GM12878 (cell line): ENCODE data around the gene LST1. TPM values are rescaled to one million over a fixed set of nuclear protein-coding genes. Genes with fewer than 3 reads are reported as not detected.

ENCODE experiments used
- ATAC-seq: fragments of 200-7000 bp; cut with Tn5 transposase; 3 replicates; pipeline ENCODE4 v1.9.1; 2020; ENCODE audit warnings: mild to moderate bottlenecking, moderate library complexity
- BruUV-seq: library from RNA; stranded (reverse); fragments of 400-500 nt; replicated peaks from 2 replicates; lab custom pipeline; 2021; lab: Mats Ljungman, UMichigan
- CTCF ChIA-PET: fragments of 300-600 bp; sonication (Branson Sonifier 250); formaldehyde crosslinking; extraction: SDS; loops from one replicate; lab custom pipeline; 2021; ENCODE audit warnings: inconsistent platforms; lab: Yijun Ruan, JAX
- POLR2A ChIA-PET: fragments of 350-600 bp; formaldehyde crosslinking; extraction: SDS; loops from one replicate; lab custom pipeline; 2021; ENCODE audit warnings: inconsistent platforms; lab: Charles Lee
- RAD21 ChIA-PET: fragments of 300-600 bp; sonication (Branson Sonifier 250); formaldehyde crosslinking; loops from one replicate; lab custom pipeline; 2023; ENCODE audit warnings: antibody characterized with exemption; ENCODE audit not compliant: unreplicated experiment; lab: Charles Lee
- SMC1A ChIA-PET: fragments of 300-600 bp; sonication (Branson Sonifier 250); formaldehyde crosslinking; loops from one replicate; lab custom pipeline; 2023; ENCODE audit not compliant: unreplicated experiment, uncharacterized antibody; lab: Charles Lee
- DNase-seq: peaks from one replicate; pipeline ENCODE4 v3.0.0-alpha.2; 2011; ENCODE audit warnings: low read depth, low spot score
- FAIRE-seq: peaks from 3 replicates; lab custom pipeline; 2011; peaks lifted over from hg19 to GRCh38; lab: Jason Lieb, UNC
- H2AFZ ChIP-seq: 2 replicates; pipeline ENCODE4 v1.6.0; 2011; ENCODE audit warnings: low read depth, low read length, control low read depth; ENCODE audit not compliant: control insufficient read depth
- H3K27ac ChIP-seq: 2 replicates; pipeline ENCODE4 v1.5.1; 2011; ENCODE audit warnings: control low read depth; ENCODE audit not compliant: control insufficient read depth, insufficient read depth
- H3K27me3 ChIP-seq, 2 experiments: replicated peaks in 1 of 2; 2 replicates each; pipeline versions ENCODE4 v1.6.0 to v1.6.1; 2011; ENCODE audit warnings: low read length in 1 of 2; ENCODE audit not compliant: control insufficient read depth in 2 of 2, insufficient read depth in 2 of 2
- H3K36me3 ChIP-seq, 2 experiments: 2 replicates each; pipeline ENCODE4 v1.5.1; 2011; ENCODE audit warnings: low read length in 1 of 2; ENCODE audit not compliant: control insufficient read depth in 2 of 2, insufficient read depth in 2 of 2
- H3K4me1 ChIP-seq: 2 replicates; pipeline ENCODE4 v1.6.1; 2011; ENCODE audit warnings: mild to moderate bottlenecking, low read length, moderate library complexity, mixed read lengths; ENCODE audit not compliant: control insufficient read depth, insufficient read depth
- H3K4me2 ChIP-seq: 2 replicates; pipeline ENCODE4 v1.6.0; 2011; ENCODE audit warnings: control low read depth; ENCODE audit not compliant: control insufficient read depth, insufficient read depth
- H3K4me3 ChIP-seq: fragments of 200-600 bp; sonication (generic); 2 replicates; pipeline ENCODE4 v1.5.1; 2016
- H3K79me2 ChIP-seq: 2 replicates; pipeline ENCODE4 v1.6.0; 2011; ENCODE audit warnings: low read length; ENCODE audit not compliant: control insufficient read depth, insufficient read depth
- H3K9ac ChIP-seq: 2 replicates; pipeline ENCODE4 v1.8.0; 2011; ENCODE audit warnings: low read length, control low read depth, mixed read lengths; ENCODE audit not compliant: control insufficient read depth, insufficient read depth
- H3K9me3 ChIP-seq: replicated peaks from 3 replicates; pipeline ENCODE4 v1.5.1; 2011; ENCODE audit warnings: mild to moderate bottlenecking, low read length; ENCODE audit not compliant: control insufficient read depth, insufficient read depth
- H4K20me1 ChIP-seq: 2 replicates; pipeline ENCODE4 v1.6.0; 2011; ENCODE audit not compliant: control insufficient read depth, insufficient read depth
- E4F1 ChIP-seq: fragments of 450-650 bp; IDR thresholded peaks from 2 replicates; pipeline ENCODE4 v1.6.1; 2018; ENCODE audit warnings: borderline replicate concordance, mild to moderate bottlenecking; ENCODE audit not compliant: partially characterized antibody
- ETV6 ChIP-seq, 2 experiments: fragments of 450-650 bp in 1 of 2; IDR thresholded peaks in 1 of 2; conservative IDR thresholded peaks in 1 of 2; 2 replicates each; pipeline ENCODE4 v1.6.1; 2014; ENCODE audit warnings: antibody characterized with exemption in 1 of 2, borderline replicate concordance in 1 of 2, low read depth in 1 of 2, mild to moderate bottlenecking in 1 of 2, moderate library complexity in 1 of 2
- HCFC1 ChIP-seq: fragments of 150-350 bp; IDR thresholded peaks from 2 replicates; pipeline ENCODE4 v1.6.1; 2014; ENCODE audit warnings: low read length
- POU2F2 ChIP-seq: IDR thresholded peaks from 3 replicates; pipeline ENCODE4 v1.6.1; 2011; ENCODE audit warnings: low read depth, mild to moderate bottlenecking, low read length, borderline replicate concordance
- RELA ChIP-seq: fragments of 450-650 bp; IDR thresholded peaks from 2 replicates; pipeline ENCODE4 v1.8.0; 2014; ENCODE audit warnings: borderline replicate concordance; ENCODE audit not compliant: partially characterized antibody
- RUNX3 ChIP-seq: IDR thresholded peaks from 2 replicates; pipeline ENCODE4 v1.6.1; 2012; ENCODE audit warnings: low read length, inconsistent platforms
- USF2 ChIP-seq: IDR thresholded peaks from 2 replicates; pipeline ENCODE4 v1.6.1; 2011; ENCODE audit warnings: low read depth, low read length, improper control_type of control experiment, borderline replicate concordance
- ZBTB33 ChIP-seq: fragments of 450-650 bp; IDR thresholded peaks from 2 replicates; pipeline ENCODE4 v1.6.1; 2017; ENCODE audit warnings: mild to moderate bottlenecking
- ZNF207 ChIP-seq: fragments of 450-650 bp; IDR thresholded peaks from 2 replicates; pipeline ENCODE4 v1.6.1; 2014; ENCODE audit warnings: antibody characterized with exemption, mild to moderate bottlenecking, borderline replicate concordance
- ZNF622 ChIP-seq: fragments of 450-650 bp; IDR thresholded peaks from 2 replicates; pipeline ENCODE4 v1.6.1; 2017; ENCODE audit warnings: mild to moderate bottlenecking, inconsistent platforms
- ZZZ3 ChIP-seq: IDR thresholded peaks from 2 replicates; pipeline ENCODE4 v1.6.1; 2011; ENCODE audit warnings: low read depth; ENCODE audit not compliant: control insufficient read depth, insufficient read length
- WGBS: methylation state at CpG from one replicate; pipeline ENCODE4 v1.1.6; 2016; ENCODE audit warnings: low lambda C conversion rate; ENCODE audit not compliant: insufficient replicate concordance, insufficient coverage; ENCODE audit errors: missing lambda C conversion rate; 5-methylcytosine and 5-hydroxymethylcytosine counted together
- in situ Hi-C: fragments of 300-500 bp; cut with MboI; formaldehyde crosslinking; loops from 9 replicates; pipeline ENCODE4 v1.14.3; 2018; ENCODE audit warnings: mixed read lengths
- intact Hi-C: fragments of 100-400 bp; cut with micrococcal nuclease; formaldehyde crosslinking; loops from one replicate; pipeline ENCODE4 v1.14.2; 2022; ENCODE audit not compliant: unreplicated experiment
- polyA plus RNA-seq, 11 experiments: library from polyadenylated mRNA; depleted of rRNA in 4 of 11; unstranded in 6 of 11; stranded (reverse) in 5 of 11; fragments of >200 nt; fragmentation: Nextera tagmentation in 4 of 11; fragmentation: Illumina TruSeq in 1 of 11; extraction: Ambion mirVana in 4 of 11; extraction: Trizol in 1 of 11; gene quantifications; 1 replicate in 1 of 11; 2 replicates in 10 of 11; pipeline versions ENCODE4 v1.2.1 to v1.2.3, GENCODE V29; 2011 to 2016; ENCODE audit warnings: inconsistent platforms in 2 of 11, missing spikeins in 2 of 11, low read depth in 1 of 11
- total RNA-seq, 4 experiments: library from RNA; depleted of rRNA in 3 of 4; stranded (reverse); fragments of >200 nt in 3 of 4; fragmentation: Illumina TruSeq in 1 of 4; extraction: Trizol in 1 of 4; gene quantifications; 2 replicates each; pipeline versions ENCODE4 v1.2.1 to v1.2.3, GENCODE V29; 2013 to 2021
- TF ChIP-seq, protein P1 (sequence below): fragments of 450-650 bp; IDR thresholded peaks from 2 replicates; pipeline ENCODE4 v1.6.1; 2016; ENCODE audit warnings: mild to moderate bottlenecking

Gene LST1
- total and polyA plus RNA-seq, 10 of the 15 experiments (the other 5 are each of a cell fraction or from before 2014, with no cell fraction given): 4.1 to 35.5 (median 16.4) TPM

DNA sequence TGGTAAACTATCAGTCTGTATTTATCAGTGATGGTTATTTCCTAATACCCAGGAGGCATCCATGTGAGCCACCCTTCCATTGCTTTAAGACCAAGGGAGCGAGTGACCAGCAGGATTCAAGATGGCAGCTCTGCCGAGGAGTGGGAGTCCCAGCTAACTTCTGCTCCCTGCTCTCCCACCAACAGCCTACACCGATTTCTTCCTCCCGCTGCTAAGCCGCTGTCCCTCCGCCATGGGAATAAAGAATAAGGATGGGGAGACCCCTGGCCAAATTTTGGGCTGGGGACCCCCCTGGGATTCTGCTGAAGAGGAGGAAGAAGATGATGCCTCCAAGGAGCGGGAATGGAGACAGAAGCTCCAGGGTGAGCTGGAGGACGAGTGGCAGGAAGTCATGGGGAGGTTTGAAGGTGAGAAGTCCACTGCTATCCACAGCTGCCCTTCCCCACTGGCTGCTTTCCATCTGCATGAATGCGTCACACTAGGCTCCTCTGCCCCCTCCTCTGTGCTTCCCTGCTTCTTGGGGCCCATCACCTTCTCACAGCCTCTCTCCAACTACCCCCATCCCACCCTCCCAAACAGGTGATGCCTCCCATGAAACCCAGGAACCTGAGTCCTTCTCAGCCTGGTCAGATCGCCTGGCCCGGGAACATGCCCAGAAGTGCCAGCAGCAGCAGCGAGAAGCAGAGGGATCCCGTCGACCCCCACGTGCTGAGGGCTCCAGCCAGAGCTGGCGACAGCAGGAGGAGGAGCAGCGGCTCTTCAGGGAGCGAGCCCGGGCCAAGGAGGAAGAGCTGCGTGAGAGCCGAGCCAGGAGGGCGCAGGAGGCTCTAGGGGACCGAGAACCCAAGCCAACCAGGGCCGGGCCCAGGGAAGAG lies 28.4 kb upstream of the LST1 start:
- intact Hi-C loops: loop anchor here (2.0 kb wide), 1 partner anchor 23 kb away; no protein-coding TSS in a partner anchor
- Histone ChIP-seq H4K20me1 (no peaks in the 10 kb centered on the region), H3K9ac (peak overlapping the region; percentile 84), H3K27me3 (no peaks in the 10 kb centered on the region), H3K4me2 (peak overlapping the region; percentile 94), H3K27ac (peak overlapping the region; percentile 99), H2AFZ (no peak overlapping the region), H3K36me3 (peaks cover 0 to 4% of the 10 kb centered on the region in 2 experiments; a peak in 2 of 4 replicates), H3K4me3 (peak overlapping the region; percentile 55; the same call in 1 of the 2 replicates), H3K9me3 (no peaks in the 10 kb centered on the region), H3K79me2 (peaks cover 18% of the 10 kb centered on the region), H3K4me1 (peaks cover 64% of the 10 kb centered on the region)
- ChIA-PET SMC1A (interaction anchor here (1.6 to 34.7 kb wide), 2 partner anchors 8 to 26 kb away, joined by 5 to 1989 read pairs; partner anchors contain the start of genes LST1, LTA, LTB and NCR3), POLR2A (interaction anchor here (0.6 to 9.1 kb wide), 7 partner anchors 9 to 96 kb away, joined by 4 to 255 read pairs (median 15); partner anchors contain the start of genes LST1, LTB, NCR3 and TNF), CTCF (interaction anchor here (0.5 to 34.8 kb wide), 8 partner anchors 10 to 1287 kb away, joined by 3 to 2098 read pairs (median 4); partner anchors contain the start of genes LST1, LTA, LTB and MDC1), RAD21 (interaction anchor here (0.6 to 15.9 kb wide), 6 partner anchors 9 to 262 kb away, joined by 3 to 620 read pairs (median 51); partner anchors contain the start of genes ATP6V1G2, LST1, LTA and LTB)
- ATAC-seq (no peak), DNase-seq (no peak), FAIRE-seq (no peak)
- WGBS: 58% methylated on average over 23 of the region's 24 CpGs
- in situ Hi-C loops: loop anchor here (25.0 kb wide), 2 partner anchors 1055 to 1405 kb away; partner anchors contain the start of genes BRD2 and HLA-DMA
- no TSS peak for BruUV-seq
- TF ChIP-seq, protein P1, sequence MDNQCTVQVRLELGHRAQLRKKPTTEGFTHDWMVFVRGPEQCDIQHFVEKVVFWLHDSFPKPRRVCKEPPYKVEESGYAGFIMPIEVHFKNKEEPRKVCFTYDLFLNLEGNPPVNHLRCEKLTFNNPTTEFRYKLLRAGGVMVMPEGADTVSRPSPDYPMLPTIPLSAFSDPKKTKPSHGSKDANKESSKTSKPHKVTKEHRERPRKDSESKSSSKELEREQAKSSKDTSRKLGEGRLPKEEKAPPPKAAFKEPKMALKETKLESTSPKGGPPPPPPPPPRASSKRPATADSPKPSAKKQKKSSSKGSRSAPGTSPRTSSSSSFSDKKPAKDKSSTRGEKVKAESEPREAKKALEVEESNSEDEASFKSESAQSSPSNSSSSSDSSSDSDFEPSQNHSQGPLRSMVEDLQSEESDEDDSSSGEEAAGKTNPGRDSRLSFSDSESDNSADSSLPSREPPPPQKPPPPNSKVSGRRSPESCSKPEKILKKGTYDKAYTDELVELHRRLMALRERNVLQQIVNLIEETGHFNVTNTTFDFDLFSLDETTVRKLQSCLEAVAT: peak; percentile 78; the same call in 1 of the 2 replicates
- TF ChIP-seq E4F1 (no peak), USF2 (no peak), HCFC1 (no peak), POU2F2 (no peak), ETV6 (conservative IDR thresholded peaks at IDR 0.05 in 1 of 2, IDR thresholded peaks at IDR 0.05 in 1 of 2; ENCODE audit: borderline replicate concordance in 1 of 2, low read depth in 1 of 2) (no peak), ZBTB33 (peak; percentile 63; the same call in 1 of the 2 replicates), ZNF207 (no peak), RUNX3 (no peak), ZNF622 (no peak), RELA (no peak), ZZZ3 (no peak)
